Measurements from ENCODE around the gene FOXL1.

GRCh38 chr16:86625029-86625428 is 46.7 kb downstream of the FOXL1 start:
- no peak for TF ChIP-seq CTCF (conservative IDR thresholded peaks at IDR 0.05; ENCODE audit: low read depth, low read length)
- no peak for TF ChIP-seq EZH2 (IDR thresholded peaks at IDR 0.05; ENCODE audit: borderline replicate concordance, low read depth, low read length, poor library complexity, severe bottlenecking)
